GM18519 (cell line): Measurements from ENCODE around the gene UQCRC1.

Source experiments
- ATAC-seq: cut with Tn5 transposase; IDR thresholded peaks from one replicate; pipeline ENCODE4 v1.9.1; 2021; ENCODE audit warnings: mild to moderate bottlenecking, moderate library complexity; ENCODE audit not compliant: unreplicated experiment, low FRiP score

The UQCRC1 gene

GRCh38 chr3:48581621-48582481 is 27.6 kb downstream of the UQCRC1 start:
- no peak for ATAC-seq

GRCh38 chr3:48576647-48577046 is 32.8 kb downstream of the UQCRC1 start:
- no peak for ATAC-seq

GRCh38 chr3:48575366-48575765 is 34.1 kb downstream of the UQCRC1 start:
- no peak for ATAC-seq

GRCh38 chr3:48573973-48574585 is 35.4 kb downstream of the UQCRC1 start:
- ATAC-seq = no peak

GRCh38 chr3:48572517-48572916 is 36.9 kb downstream of the UQCRC1 start:
- ATAC-seq = no peak

GRCh38 chr3:48571938-48572337 is 37.5 kb downstream of the UQCRC1 start:
- no peak for ATAC-seq

GRCh38 chr3:48569808-48570450 is 39.5 kb downstream of the UQCRC1 start:
- no peak for ATAC-seq

GRCh38 chr3:48569400-48569799 is 40.0 kb downstream of the UQCRC1 start:
- ATAC-seq = no peak

- ATAC-seq = no peak
Observed at GRCh38 chr3:48568476-48568875, 41.0 kb downstream of the UQCRC1 start.

- no peak for ATAC-seq
Observed at GRCh38 chr3:48567500-48567899, 41.9 kb downstream of the UQCRC1 start.

GRCh38 chr3:48567090-48567489 is 42.4 kb downstream of the UQCRC1 start:
- ATAC-seq = no peak

- ATAC-seq = no peak
Observed at GRCh38 chr3:48566401-48566760, 43.1 kb downstream of the UQCRC1 start.

- ATAC-seq = no peak
Observed at GRCh38 chr3:48565591-48566400, 43.6 kb downstream of the UQCRC1 start.

- no peak for ATAC-seq
Observed at GRCh38 chr3:48565186-48565585, 44.3 kb downstream of the UQCRC1 start.

GRCh38 chr3:48564667-48565066 is 44.8 kb downstream of the UQCRC1 start:
- ATAC-seq = no peak

- no peak for ATAC-seq
Observed at GRCh38 chr3:48564022-48564421, 45.4 kb downstream of the UQCRC1 start.

GRCh38 chr3:48563382-48563918 is 46.0 kb downstream of the UQCRC1 start, which contains the start of gene UCN2:
TSS of gene UCN2 (minus strand) at chr3:48563781. CDS start at chr3:48563124, 657 bp downstream.
- no peak for ATAC-seq

GRCh38 chr3:48562367-48563095 is 46.9 kb downstream of the UQCRC1 start:
- ATAC-seq = no peak

GRCh38 chr3:48561045-48561736 is 48.3 kb downstream of the UQCRC1 start:
- ATAC-seq = no peak
